GM10847 (cell line): Measurements from ENCODE around the gene TMEM35A.

Experiments
- POLR2A ChIP-seq: IDR thresholded peaks from 2 replicates; pipeline ENCODE4 v1.6.1; 2011; ENCODE audit not compliant: insufficient read length; ENCODE audit errors: extremely low read depth

Gene TMEM35A

GRCh38 chrX:101097546-101098453 is 19.1 kb downstream of the TMEM35A start, which contains the start of gene CENPI:
CENPI (plus strand) TSS chrX:101098204; CDS start chrX:101101071, 2,867 bp downstream.
- TF ChIP-seq POLR2A: peak; percentile 27

- no peak for TF ChIP-seq POLR2A
Observed at GRCh38 chrX:101108284-101108683, 29.6 kb downstream of the TMEM35A start.

- no peak for TF ChIP-seq POLR2A
Observed at GRCh38 chrX:101117701-101118100, 39.0 kb downstream of the TMEM35A start.

GRCh38 chrX:101136235-101136634 is 57.6 kb downstream of the TMEM35A start:
- no peak for TF ChIP-seq POLR2A
